NCI-H345 treated with DMSO at 0.1 percent for 48 hours (cell line): ENCODE measurements around the gene C1QC.

Source experiments
- DNase-seq: peaks from one replicate; lab custom pipeline; 2025; ENCODE audit not compliant: unreplicated experiment; lab: John Stamatoyannopoulos, UW

Gene C1QC

DNA sequence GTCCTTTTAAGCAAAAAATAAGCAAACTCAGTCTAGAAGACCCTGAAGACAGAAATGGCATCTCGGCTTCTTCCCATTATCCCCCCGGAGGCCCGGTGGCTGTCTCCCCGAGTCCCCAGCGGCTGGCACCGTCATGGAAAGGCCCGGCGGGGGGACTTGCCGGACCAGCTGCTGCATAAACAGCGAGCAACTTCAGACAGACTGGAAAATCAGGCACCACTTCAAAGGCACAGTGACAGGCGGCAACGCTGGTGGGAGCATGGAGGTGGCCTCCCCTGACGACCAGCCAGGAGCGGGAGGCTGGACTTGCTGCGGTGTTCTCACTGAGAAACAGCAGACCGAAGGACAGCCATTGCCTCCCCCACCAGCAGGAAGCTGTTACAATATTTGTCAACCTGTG lies 25.4 kb upstream of the C1QC start:
- DNase-seq = peak; percentile 55

DNA sequence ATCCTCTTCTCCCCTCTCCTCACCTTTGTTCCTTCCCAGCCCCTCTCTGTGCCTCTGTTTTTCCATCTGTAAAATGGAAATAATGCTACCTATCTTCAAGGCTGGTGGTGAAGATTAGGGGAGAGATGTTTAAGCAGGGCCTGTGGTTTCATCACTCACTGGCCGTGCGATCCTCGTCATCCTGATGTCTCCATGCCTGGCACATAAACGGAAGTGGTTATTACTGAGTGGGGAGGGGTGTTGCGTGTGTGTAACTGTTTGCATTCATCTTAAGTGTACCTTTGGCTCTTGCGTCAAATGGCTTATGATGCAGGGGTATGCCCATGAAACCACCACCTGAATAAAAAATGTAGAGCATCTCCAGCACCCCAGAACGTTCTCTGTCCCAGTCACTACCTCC lies 24.2 kb upstream of the C1QC start:
- no peak for DNase-seq

DNA sequence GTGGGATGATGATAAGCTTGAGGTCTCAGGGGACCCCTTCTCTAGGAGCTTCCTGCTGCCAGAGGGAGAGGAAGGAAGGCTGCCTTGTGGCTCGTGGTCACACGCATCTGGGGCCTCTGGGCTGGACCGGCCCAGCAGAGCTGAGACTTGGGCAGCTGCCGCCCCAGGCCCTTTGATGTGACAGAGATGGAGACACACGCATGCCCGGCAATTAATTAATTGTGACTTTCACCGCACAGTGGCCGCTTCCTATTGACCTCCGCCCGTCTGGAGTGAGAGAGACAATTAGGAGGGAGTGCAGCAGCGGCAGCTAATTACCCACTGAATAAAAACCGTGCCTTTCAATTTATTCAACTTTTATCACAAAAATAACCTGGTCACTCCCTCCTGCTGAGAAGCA lies 23.6 kb upstream of the C1QC start:
- DNase-seq = no peak

DNA sequence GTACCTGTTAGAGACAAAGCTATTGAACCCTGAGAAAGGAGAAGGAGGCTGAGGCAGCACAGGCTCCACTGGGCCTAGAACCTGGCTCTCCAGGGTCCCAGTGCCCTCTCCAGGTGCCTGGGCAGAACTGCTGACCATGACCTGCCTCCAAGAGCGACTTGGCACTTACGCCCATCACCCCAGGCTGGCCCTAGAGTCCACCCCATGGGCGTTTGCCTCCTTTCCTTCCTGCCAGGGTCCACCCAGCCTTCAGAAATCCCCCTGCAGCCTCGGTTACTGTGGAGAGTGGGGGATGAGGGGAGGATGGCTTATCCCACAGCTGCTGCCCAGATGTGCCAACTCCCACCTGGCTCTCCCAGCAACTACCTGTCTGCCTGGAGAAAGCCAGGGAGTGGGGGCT lies 21.7 kb upstream of the C1QC start:
- no peak for DNase-seq

DNA sequence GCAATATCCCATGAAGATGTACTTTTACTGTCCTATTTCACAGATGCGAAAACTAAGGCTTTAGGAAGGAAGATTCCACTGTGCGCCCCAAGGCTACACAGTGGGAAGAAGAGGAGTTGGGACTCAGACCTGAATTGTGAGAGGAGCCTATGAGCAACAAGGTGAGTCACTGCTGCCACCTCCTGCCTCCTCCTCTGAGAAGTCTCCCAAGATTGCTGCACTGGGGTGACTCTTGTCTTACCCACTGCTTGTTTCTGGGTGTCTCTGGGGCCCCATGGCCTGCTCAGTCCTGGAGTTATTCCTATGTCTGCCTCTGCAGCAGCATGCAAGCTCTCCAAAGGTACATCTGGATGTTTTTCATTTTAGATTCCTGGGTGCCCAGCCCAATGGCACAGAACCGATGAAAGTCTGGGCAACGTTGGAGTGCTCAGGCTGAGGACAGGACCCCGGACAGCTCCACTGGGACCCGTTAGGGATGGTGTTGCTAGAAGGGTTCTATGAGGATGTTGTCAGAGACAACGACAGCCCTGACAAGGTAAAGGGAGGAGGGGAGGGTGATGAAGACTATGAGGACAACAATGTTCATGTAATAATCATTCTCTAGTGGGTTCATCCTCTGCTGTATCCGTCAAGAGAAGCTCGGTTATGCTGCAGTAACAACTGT lies 18.0 kb upstream of the C1QC start:
- DNase-seq = no peak

DNA sequence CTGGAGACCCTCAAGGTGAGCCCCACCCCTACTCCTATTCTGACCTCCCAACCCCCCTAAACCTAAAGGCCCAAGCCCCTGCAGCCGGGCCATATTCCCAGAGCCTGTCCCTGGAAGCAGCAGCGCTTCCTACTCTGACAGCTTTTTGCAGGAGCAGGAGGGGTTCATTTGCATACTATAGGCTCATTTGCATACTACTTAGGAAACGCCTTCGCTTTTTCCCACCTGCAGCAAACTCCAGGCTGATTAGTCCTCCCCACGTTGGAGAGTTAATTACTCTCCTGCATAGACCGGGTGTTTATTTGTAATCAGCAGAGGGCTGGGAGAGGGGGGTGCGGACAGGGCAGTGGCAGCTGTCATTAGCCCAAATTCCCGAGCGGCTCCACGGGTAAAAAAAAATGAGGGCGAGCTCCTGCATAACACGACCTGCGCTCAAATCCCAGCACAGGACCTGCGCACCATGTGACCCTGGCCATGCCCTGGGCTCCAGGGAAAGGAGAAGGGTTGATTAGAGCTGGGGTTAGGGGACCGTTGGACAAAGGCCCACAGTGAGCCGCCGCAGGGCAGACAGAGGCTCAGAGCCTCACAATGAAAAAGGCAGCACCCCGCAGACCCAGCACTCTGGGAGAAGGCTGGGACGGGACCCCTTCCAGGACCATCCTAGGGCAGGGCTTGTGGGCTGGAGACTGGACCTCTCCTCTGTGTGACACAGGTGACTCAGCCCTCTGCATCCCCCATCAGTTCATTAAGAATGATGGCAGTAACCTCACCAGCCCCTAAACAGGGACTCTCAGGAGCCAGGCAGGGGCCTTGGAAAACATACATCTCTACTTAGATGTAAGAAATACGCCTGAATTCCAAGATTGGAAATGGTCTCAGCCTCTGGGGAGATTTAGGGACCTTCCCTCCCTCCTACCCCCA lies 16.9 kb upstream of the C1QC start:
- no peak for DNase-seq

DNA sequence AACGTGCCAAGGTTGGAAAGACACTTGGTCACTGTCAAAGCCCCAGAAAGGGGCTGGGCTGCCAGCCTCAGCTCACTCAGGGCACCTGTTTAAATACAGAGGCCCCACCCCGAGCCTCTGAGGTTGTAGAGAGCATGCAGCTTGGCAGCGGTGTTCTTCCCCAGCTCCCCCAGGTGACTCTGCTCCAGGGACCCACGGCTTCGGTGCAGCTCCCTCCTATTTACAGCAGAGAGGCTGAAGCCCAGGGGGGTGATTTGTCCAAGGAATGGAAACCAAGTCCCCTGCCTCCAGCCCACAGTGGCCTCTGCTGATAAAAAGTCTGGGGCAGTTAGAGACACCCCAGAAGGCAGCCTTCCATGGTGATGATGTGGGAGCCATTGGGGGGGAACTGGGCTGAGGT lies 16.1 kb upstream of the C1QC start:
- DNase-seq = peak; percentile 42

DNA sequence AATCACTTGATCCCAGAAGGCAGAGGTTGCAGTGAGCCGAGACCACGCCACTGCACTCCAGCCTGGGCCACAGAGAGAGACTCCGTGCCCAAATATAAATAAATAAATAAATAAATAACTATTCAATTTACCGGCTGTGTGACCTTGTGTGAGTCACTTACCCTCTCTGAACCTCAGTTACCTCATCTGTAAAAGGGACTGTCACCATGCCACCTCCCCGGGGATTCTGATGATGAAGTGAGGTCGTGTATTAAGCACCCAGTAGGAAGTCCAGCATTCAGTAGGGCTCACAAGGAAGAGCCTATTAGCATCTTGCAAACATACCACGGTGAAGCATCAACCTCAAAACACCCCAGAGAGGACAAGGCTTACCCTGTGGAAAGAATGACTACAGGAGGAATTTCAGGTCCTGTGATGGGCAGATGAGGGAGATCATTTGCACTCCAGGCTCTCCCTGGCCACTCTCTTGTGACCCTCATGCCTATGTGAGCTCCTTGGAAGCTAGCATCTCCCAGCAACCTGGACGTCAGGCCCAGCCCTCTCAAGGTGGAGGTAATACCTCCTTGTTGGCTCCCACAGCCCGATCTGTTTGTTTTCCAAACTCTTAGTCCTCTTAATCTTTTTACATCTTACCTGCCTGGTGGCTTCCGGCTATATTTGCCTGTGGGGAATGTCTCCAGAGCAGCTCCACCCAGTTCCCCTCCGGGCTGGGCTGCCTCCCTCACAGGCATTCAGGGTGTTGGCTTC lies 14.6 kb upstream of the C1QC start:
- no peak for DNase-seq

DNA sequence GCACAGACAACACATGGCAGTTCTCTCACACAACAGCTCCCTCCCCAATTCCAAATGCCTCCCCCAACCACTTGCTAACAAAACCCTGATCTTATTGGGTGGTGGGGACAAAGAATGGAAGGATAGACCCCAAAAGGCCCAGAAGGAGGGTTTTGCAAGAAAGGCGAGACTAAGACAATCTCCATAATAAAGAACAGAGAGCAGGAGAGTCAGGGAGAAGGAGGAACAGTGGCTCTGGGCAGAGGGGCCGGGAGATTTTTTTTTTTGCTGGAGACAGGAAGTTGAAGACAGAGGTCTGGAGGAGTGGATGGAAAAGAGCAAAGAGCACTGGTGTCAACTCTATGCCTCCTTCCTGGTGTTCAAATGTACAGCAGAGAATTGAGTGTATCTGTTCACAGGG lies 13.5 kb upstream of the C1QC start:
- DNase-seq = no peak

DNA sequence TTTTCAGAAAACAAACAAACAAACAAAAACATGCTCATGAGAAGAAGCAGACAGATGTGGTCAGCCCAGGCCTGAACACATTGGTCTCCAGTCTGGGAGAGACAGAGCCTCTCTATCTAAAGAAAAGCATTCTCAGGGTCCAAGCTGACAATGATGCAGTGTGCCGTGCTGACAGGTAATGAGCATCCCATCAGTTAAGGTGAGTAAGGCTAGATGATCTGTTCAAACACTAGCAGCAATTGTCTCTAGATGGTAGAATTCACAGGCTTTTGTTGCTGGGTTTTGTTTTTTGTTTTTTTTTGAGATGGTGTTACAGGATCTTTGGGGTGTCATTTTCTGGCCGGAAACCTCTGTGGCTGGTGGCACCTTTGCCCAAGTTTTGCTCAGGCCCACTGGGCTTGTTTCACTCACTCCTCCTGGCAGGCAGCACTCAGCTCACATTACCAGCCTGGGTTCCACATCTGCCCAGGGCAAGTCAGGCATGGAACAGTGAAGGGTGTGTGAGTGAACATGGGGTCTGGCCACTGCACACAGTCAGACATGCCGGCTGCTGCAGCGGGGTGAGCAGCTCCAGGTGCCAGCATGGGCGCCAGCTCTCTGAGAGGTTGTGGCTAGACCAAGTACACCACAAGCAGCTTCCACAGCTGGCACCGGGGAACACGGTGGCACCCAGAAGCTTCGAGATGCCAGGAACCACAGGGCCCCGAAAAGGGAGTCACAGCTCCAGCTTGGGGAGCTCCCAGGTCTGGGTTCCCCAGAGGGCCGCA lies 9.6 kb upstream of the C1QC start:
- DNase-seq = no peak

DNA sequence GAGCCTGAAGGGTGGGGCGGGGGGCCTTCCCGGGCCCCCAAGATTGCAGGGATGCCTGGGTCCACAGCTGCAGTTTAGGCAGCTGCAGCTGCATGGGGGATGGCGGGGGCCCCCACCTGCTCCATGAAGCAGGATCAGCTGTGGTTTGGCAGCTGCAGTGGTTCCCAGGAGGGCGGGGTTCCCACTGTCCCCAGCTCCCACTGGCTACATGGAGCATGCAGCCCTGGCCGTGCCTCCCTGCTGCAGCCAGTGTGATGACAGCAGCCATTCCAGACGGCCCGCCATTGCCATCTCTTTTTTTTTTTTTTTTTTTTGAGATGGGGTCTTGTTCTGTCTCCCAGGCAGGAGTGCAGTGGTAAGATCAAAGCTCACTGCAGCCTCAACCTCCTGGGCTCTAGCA lies 8.0 kb upstream of the C1QC start:
- DNase-seq = no peak

DNA sequence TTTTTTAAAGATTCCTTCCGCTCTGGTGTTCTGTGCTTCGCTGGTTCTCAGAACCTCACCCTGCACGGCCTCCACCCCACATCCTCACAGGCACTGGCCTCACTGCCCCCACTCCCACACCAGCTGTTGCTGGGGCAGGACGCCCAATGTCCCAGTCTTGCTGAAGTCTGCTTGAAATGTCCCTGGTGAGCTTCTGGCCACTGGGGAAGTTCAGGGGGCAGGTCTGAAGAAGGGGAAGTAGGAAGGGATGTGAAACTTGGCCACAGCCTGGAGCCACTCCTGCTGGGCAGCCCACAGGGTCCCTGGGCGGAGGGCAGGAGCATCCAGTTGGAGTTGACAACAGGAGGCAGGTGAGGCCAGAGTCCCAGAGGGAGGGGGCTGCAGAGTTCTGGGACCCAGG lies 7.1 kb upstream of the C1QC start, which contains the start of gene C1QA:
Gene C1QA (plus strand): TSS at position 276 of the 400 bp plus-strand sequence. CDS start 989 bp downstream, outside the sequence.
- DNase-seq = no peak

DNA sequence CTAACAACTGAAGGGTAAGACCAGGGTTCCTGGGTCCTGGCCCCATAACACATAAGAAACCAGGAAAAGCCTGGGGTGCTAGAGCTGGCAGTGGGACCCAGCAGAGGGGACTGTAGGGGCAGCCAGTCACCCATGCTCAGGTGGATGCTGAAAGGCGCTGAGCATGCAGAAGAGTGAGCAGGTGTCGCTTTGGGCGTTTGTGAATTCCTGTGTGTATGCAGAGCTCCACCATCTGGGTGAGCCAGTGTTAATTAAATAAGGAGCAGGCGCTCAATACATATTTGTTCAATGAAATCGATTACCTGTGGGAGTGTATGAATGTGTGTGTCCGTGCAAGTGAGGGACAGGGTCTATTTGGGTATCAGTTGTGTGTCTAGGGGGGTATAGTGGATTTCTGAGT lies 6.5 kb upstream of the C1QC start:
- peak; percentile 29 for DNase-seq

DNA sequence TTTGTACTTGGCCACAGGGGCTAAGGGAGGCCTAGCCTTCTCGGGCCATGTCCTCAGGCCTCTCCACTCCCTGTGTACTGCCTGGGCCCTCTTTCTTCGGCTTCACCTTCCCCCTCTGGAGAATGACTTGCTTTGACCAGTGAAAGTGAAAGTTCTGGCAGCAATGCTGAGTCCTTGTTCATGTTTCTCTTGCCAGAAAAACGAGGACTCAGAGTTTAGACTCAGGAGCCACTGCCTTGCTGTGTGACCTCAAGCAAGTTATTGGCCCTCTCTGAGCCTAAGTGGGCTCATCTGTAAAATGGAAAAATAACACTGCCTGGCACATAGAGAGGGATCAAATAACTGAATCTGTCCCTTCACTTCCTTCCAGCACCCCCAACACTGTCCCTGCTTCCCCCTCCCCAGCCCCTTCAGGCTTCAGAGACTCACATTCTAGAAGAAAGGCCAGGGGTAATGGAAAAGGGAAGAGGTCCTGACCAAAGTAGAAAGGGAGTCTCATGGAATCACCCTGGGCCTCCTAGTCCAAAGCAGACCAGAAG lies 5.5 kb upstream of the C1QC start:
- no peak for DNase-seq

DNA sequence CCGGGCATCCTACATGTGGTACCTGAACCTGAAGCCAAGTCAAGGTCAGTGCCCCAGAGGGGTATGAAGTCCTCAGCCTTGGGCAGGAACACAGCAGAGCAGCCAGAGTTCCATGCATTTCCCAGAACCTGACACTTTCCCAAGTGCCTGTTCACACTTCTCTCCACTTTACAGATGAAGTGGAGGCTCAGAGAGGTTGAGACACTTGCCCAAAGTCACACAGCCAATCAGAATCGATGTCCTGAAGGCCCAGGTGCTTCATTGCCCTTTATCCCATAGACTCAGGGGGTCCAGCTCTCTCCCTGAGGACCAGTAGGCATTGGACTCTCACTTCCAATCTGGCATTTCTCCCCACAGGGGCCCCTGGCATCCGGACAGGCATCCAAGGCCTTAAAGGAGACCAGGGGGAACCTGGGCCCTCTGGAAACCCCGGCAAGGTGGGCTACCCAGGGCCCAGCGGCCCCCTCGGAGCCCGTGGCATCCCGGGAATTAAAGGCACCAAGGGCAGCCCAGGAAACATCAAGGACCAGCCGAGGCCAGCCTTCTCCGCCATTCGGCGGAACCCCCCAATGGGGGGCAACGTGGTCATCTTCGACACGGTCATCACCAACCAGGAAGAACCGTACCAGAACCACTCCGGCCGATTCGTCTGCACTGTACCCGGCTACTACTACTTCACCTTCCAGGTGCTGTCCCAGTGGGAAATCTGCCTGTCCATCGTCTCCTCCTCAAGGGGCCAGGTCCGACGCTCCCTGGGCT lies 4.8 kb upstream of the C1QC start:
- DNase-seq = no peak

DNA sequence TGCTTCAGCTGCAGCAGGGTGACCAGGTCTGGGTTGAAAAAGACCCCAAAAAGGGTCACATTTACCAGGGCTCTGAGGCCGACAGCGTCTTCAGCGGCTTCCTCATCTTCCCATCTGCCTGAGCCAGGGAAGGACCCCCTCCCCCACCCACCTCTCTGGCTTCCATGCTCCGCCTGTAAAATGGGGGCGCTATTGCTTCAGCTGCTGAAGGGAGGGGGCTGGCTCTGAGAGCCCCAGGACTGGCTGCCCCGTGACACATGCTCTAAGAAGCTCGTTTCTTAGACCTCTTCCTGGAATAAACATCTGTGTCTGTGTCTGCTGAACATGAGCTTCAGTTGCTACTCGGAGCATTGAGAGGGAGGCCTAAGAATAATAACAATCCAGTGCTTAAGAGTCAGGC lies 4.1 kb upstream of the C1QC start:
- no peak for DNase-seq

DNA sequence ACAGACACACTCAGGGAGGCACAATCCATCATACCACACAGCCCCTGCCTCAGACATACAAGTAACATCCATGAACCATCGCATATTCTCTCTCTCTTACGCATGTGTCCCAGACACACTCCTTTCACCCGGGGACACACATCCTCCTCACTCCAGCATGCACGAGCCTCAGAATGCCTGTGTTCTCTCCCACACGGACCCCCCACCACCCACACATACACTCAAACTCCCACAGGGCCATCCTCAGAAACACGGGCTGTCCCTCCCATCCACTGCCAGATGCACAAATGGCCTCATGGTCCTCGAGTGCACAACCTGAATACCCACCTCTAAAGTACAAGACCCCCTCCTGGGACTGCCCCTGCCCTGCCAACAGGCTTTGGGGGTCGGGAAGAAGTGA lies 2.2 kb upstream of the C1QC start:
- DNase-seq = no peak

DNA sequence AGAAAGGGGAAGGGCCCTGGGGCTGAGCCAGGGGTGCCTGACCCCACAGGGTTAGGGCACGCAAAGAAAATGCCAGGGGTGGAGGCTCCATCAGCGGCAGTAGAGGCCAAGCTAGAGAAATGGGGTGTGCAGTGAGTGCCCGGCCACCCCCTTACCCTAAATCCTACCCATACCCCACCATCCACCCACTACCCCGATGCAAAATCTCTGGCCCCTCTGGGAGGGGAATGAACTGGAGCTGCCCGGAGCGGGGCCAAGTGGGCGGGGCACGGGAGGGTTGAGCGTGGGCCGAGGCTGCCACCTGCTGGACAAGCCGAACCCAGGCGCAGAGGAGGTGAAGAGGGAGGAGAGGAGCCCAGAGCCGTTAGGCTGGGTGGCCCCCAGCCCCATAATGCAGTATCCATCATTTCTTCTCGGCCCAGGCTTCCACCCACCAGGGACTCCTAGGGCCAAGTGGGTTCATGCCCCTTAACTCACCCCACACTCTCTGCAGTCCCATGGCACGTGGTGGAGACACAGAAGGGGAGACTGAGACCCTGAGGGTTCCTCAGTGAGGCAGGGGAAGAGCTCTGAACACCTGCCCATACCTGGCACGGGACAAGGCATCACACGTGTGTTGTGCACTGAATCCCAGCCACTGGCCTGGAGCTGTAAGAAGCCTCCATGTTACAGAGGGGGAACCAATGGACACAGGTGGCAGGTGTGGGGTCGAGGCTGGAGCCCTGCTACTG lies 1.4 kb upstream of the C1QC start:
- DNase-seq = peak; percentile 50

DNA sequence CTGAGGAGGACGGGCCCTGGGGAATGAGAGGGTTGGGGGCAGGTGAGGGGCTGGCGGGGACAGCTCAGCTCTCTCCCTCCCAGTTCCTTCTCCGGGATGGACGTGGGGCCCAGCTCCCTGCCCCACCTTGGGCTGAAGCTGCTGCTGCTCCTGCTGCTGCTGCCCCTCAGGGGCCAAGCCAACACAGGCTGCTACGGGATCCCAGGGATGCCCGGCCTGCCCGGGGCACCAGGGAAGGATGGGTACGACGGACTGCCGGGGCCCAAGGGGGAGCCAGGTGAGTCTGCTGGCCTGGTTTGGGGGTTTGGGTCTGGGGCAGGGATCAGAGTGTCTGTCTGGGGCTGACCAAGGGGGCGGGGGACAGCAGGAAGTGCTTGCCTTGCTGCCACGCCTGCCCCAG lies 495 bp downstream of the C1QC start:
- no peak for DNase-seq
